ENCODE measurements around the gene ZNF689.

- TF ChIP-seq CTCF (IDR thresholded peaks at IDR 0.05; ENCODE audit: poor library complexity, severe bottlenecking) (peak; percentile 58), RAD21 (conservative IDR thresholded peaks at IDR 0.05) (no peak), EP300 (conservative IDR thresholded peaks at IDR 0.05; ENCODE audit: poor library complexity, severe bottlenecking) (peak; percentile 55), EZH2 (IDR thresholded peaks at IDR 0.05; ENCODE audit: borderline replicate concordance, insufficient read depth, low read length, poor library complexity, severe bottlenecking) (no peak), SMC3 (conservative IDR thresholded peaks at IDR 0.05; ENCODE audit: poor library complexity) (no peak), POLR2AphosphoS5 (IDR thresholded peaks at IDR 0.05) (peak; percentile 69), TAF1 (IDR thresholded peaks at IDR 0.05; ENCODE audit: low read depth) (peak; percentile 83)
- TF ChIP-seq, protein P1, sequence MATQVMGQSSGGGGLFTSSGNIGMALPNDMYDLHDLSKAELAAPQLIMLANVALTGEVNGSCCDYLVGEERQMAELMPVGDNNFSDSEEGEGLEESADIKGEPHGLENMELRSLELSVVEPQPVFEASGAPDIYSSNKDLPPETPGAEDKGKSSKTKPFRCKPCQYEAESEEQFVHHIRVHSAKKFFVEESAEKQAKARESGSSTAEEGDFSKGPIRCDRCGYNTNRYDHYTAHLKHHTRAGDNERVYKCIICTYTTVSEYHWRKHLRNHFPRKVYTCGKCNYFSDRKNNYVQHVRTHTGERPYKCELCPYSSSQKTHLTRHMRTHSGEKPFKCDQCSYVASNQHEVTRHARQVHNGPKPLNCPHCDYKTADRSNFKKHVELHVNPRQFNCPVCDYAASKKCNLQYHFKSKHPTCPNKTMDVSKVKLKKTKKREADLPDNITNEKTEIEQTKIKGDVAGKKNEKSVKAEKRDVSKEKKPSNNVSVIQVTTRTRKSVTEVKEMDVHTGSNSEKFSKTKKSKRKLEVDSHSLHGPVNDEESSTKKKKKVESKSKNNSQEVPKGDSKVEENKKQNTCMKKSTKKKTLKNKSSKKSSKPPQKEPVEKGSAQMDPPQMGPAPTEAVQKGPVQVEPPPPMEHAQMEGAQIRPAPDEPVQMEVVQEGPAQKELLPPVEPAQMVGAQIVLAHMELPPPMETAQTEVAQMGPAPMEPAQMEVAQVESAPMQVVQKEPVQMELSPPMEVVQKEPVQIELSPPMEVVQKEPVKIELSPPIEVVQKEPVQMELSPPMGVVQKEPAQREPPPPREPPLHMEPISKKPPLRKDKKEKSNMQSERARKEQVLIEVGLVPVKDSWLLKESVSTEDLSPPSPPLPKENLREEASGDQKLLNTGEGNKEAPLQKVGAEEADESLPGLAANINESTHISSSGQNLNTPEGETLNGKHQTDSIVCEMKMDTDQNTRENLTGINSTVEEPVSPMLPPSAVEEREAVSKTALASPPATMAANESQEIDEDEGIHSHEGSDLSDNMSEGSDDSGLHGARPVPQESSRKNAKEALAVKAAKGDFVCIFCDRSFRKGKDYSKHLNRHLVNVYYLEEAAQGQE (IDR thresholded peaks at IDR 0.05; ENCODE audit: borderline replicate concordance): no peak
Observed at GRCh38 chr16:30650369-30651123, 40.4 kb upstream of the ZNF689 start, which contains the start of gene PRR14.
